K562 (cell line): Measurements from ENCODE around the gene EYA4. TPM values are rescaled to one million over a fixed set of nuclear protein-coding genes. Genes with fewer than 3 reads are reported as not detected.

Experiments used
- ATAC-seq: fragments of 200-7000 bp; cut with Tn5 transposase; 3 replicates; pipeline ENCODE4 v1.9.1; 2020; ENCODE audit warnings: moderate library complexity
- BruUV-seq: library from RNA; stranded (reverse); fragments of 400-500 nt; replicated peaks from 2 replicates; lab custom pipeline; 2021; lab: Mats Ljungman, UMichigan
- CTCF ChIA-PET: fragments of 300-600 bp; formaldehyde crosslinking; extraction: SDS; loops from one replicate; lab custom pipeline; 2021; ENCODE audit warnings: low intra/inter-chr PET ratio; lab: Yijun Ruan, JAX
- POLR2A ChIA-PET: fragments of 300-600, 350-650 bp; sonication (Branson Sonifier 250); formaldehyde crosslinking; extraction: SDS; loops from one replicate; lab custom pipeline; 2021; ENCODE audit warnings: antibody characterized with exemption, inconsistent platforms; lab: Yijun Ruan, JAX
- DNase-seq, 4 experiments: peaks; one replicate each; pipeline versions ENCODE4 v3.0.0 to v3.0.0-alpha.2; 2011 to 2018; ENCODE audit warnings: low spot score in 3 of 4, mixed read lengths in 3 of 4; ENCODE audit errors: extremely low read depth in 1 of 4
- FAIRE-seq: peaks from 2 replicates; lab custom pipeline; 2011; peaks lifted over from hg19 to GRCh38; lab: Jason Lieb, UNC
- H2AFZ ChIP-seq: 2 replicates; pipeline ENCODE4 v1.6.0; 2011; ENCODE audit warnings: low read depth, low read length, control low read depth, inconsistent platforms
- H3K27ac ChIP-seq: fragments of 200-600 bp; 3 replicates; pipeline ENCODE4 v1.8.0; 2011; ENCODE audit warnings: low read depth, mild to moderate bottlenecking, control low read depth, inconsistent platforms, low read length, moderate library complexity, mixed read lengths; ENCODE audit errors: extremely low read depth
- H3K27me3 ChIP-seq, 2 experiments: fragments of 300-600 bp in 1 of 2; 2 replicates in 1 of 2; 3 replicates in 1 of 2; pipeline versions ENCODE4 v1.6.0 to v1.8.0; 2011; ENCODE audit warnings: inconsistent platforms in 2 of 2, low read length in 2 of 2, mild to moderate bottlenecking in 1 of 2, mixed read lengths in 1 of 2, moderate library complexity in 1 of 2; ENCODE audit not compliant: control insufficient read depth in 2 of 2, insufficient read depth in 2 of 2
- H3K36me3 ChIP-seq: fragments of 300-600 bp; 3 replicates; pipeline ENCODE4 v1.8.0; 2011; ENCODE audit warnings: mild to moderate bottlenecking, low read length, inconsistent platforms; ENCODE audit not compliant: control insufficient read depth, insufficient read depth
- H3K4me1 ChIP-seq, 2 experiments: fragments of 200-600 bp in 1 of 2; replicated peaks in 1 of 2; 2 replicates in 1 of 2; 3 replicates in 1 of 2; pipeline versions ENCODE4 v1.5.1 to v1.8.0; 2011; ENCODE audit warnings: inconsistent platforms in 2 of 2, low read length in 2 of 2, mild to moderate bottlenecking in 1 of 2, mixed read lengths in 1 of 2, moderate library complexity in 1 of 2; ENCODE audit not compliant: control insufficient read depth in 2 of 2, insufficient read depth in 2 of 2
- H3K4me2 ChIP-seq: 2 replicates; pipeline ENCODE4 v1.6.1; 2011; ENCODE audit warnings: low read length, control low read depth, inconsistent platforms, mixed read lengths; ENCODE audit not compliant: insufficient read depth
- H3K4me3 ChIP-seq: fragments of 200-600 bp; sonication (generic), shearing (Covaris generic); 2 replicates; pipeline ENCODE4 v1.5.1; 2016; ENCODE audit warnings: control low read depth, inconsistent platforms
- H3K79me2 ChIP-seq: fragments of 200-600 bp; 3 replicates; pipeline ENCODE4 v1.8.0; 2011; ENCODE audit warnings: low read length, inconsistent platforms; ENCODE audit not compliant: control insufficient read depth, insufficient read depth
- H3K9ac ChIP-seq, 2 experiments: 2 replicates each; pipeline versions ENCODE4 v1.6.0 to v1.6.1; 2011; ENCODE audit warnings: low read depth in 2 of 2, low read length in 2 of 2, control low read depth in 1 of 2, inconsistent platforms in 1 of 2, mild to moderate bottlenecking in 1 of 2, mixed read lengths in 1 of 2; ENCODE audit not compliant: insufficient read depth in 1 of 2
- H3K9me1 ChIP-seq: one replicate; pipeline ENCODE4 v1.6.0; 2011; ENCODE audit warnings: inconsistent platforms, mild to moderate bottlenecking, low read length, moderate library complexity; ENCODE audit not compliant: control insufficient read depth, insufficient read depth
- H3K9me3 ChIP-seq: replicated peaks from 2 replicates; pipeline ENCODE4 v1.5.1; 2011; ENCODE audit warnings: low read depth, low read length, inconsistent platforms; ENCODE audit not compliant: control insufficient read depth, insufficient read depth
- H4K20me1 ChIP-seq: replicated peaks from 2 replicates; pipeline ENCODE4 v1.6.1; 2011; ENCODE audit warnings: low read length, inconsistent platforms, mixed read lengths; ENCODE audit not compliant: control insufficient read depth, insufficient read depth
- ETV1 ChIP-seq: fragments of 450-650 bp; conservative IDR thresholded peaks from 2 replicates; pipeline ENCODE4 v1.6.1; 2016; ENCODE audit warnings: missing genetic modification characterization, control low read depth, low read depth, missing compliant biosample characterization
- POLR3A ChIP-seq: IDR thresholded peaks from 2 replicates; pipeline ENCODE4 v1.6.1; 2011; ENCODE audit warnings: borderline replicate concordance, mild to moderate bottlenecking, moderate library complexity; ENCODE audit not compliant: insufficient read length, insufficient read depth; ENCODE audit errors: extremely low read depth
- SMC3 ChIP-seq: conservative IDR thresholded peaks from 2 replicates; pipeline ENCODE4 v1.6.1; 2011; ENCODE audit warnings: low read depth, low read length, improper control_type of control experiment; ENCODE audit not compliant: insufficient read depth
- SUPT5H ChIP-seq: fragments of 450-650 bp; IDR thresholded peaks from 2 replicates; pipeline ENCODE4 v1.6.1; 2016
- XRCC4 ChIP-seq: IDR thresholded peaks from one replicate; pipeline ENCODE4 v1.6.1; 2011; ENCODE audit not compliant: insufficient read depth, insufficient read length; ENCODE audit errors: extremely low read depth
- ZFX ChIP-seq: sonication (generic); formaldehyde crosslinking; IDR thresholded peaks from 2 replicates; pipeline ENCODE4 v1.8.0; 2022; ENCODE audit warnings: mild to moderate bottlenecking, missing genetic modification reagents, moderate library complexity
- ZNF384 ChIP-seq: IDR thresholded peaks from 2 replicates; pipeline ENCODE4 v1.6.1; 2012; ENCODE audit warnings: low read depth, low read length, improper control_type of control experiment
- ZNF41 ChIP-seq: fragments of 250-450 bp; sonication (Bioruptor Pico); conservative IDR thresholded peaks from 2 replicates; pipeline ENCODE4 v1.4.0; 2020; ENCODE audit warnings: mild to moderate bottlenecking
- WGBS: fragments of 100-300 bp; shearing (Covaris generic); methylation state at CpG from one replicate; pipeline ENCODE4 v1.1.6; 2016; ENCODE audit warnings: low coverage, mixed read lengths; ENCODE audit not compliant: insufficient coverage; ENCODE audit errors: missing lambda C conversion rate; 5-methylcytosine and 5-hydroxymethylcytosine counted together
- in situ Hi-C: fragments of 300-500 bp; cut with MboI; formaldehyde crosslinking; loops from 4 replicates; pipeline ENCODE4 v1.15.0; 2018; ENCODE audit warnings: inconsistent platforms, mixed read lengths
- intact Hi-C: fragments of 100-400 bp; cut with micrococcal nuclease; formaldehyde crosslinking; loops from 2 replicates; pipeline ENCODE4 v1.14.2; 2022
- polyA plus RNA-seq, 8 experiments: library from polyadenylated mRNA; depleted of rRNA in 4 of 8; stranded (reverse) in 5 of 8; unstranded in 3 of 8; fragments of >200 nt; fragmentation: Nextera tagmentation in 2 of 8; fragmentation: Illumina TruSeq in 1 of 8; extraction: Ambion mirVana in 2 of 8; extraction: Trizol in 1 of 8; gene quantifications; 2 replicates each; pipeline versions ENCODE4 v1.2.1 to v1.2.3, GENCODE V29; 2011 to 2014; ENCODE audit warnings: inconsistent platforms in 1 of 8, missing spikeins in 1 of 8
- total RNA-seq, 7 experiments: library from RNA; depleted of rRNA in 6 of 7; stranded (reverse); fragments of >200 nt in 6 of 7; fragmentation: Illumina TruSeq in 2 of 7; extraction: Trizol in 2 of 7; gene quantifications; 2 replicates each; pipeline versions ENCODE4 v1.2.1 to v1.2.3, GENCODE V29; 2011 to 2021; ENCODE audit warnings: low replicate concordance in 1 of 7
- TF ChIP-seq, protein P1 (sequence below): fragments of 450-650 bp; conservative IDR thresholded peaks from 2 replicates; pipeline ENCODE4 v1.6.1; 2016; ENCODE audit warnings: missing genetic modification characterization, low read depth, mild to moderate bottlenecking, control low read depth, missing compliant biosample characterization
- TF ChIP-seq, protein P2 (sequence below): fragments of 200-800 bp; sonication (Bioruptor generic); IDR thresholded peaks from 2 replicates; pipeline ENCODE4 v1.6.1; 2017; ENCODE audit warnings: missing genetic modification characterization, missing compliant biosample characterization

Gene EYA4
- total and polyA plus RNA-seq, 9 of the 15 experiments (the other 6 are each of a cell fraction or from before 2014, with no cell fraction given): 0.03 to 0.04 TPM; not detected in 7

GRCh38 chr6:133526436-133526835 is 285.3 kb downstream of the EYA4 start:
- Histone ChIP-seq H3K4me2 (no peak overlapping the region), H3K27me3 (no peaks in the 10 kb centered on the region), H2AFZ (no peak overlapping the region), H3K4me1 (no peaks in the 10 kb centered on the region), H3K36me3 (no peaks in the 10 kb centered on the region), H3K4me3 (no peak overlapping the region), H4K20me1 (no peaks in the 10 kb centered on the region), H3K9me1 (no peaks in the 10 kb centered on the region), H3K27ac (no peak overlapping the region), H3K9ac (no peak overlapping the region), H3K9me3 (no peaks in the 10 kb centered on the region), H3K79me2 (no peaks in the 10 kb centered on the region)
- intact Hi-C loops (no loop called here), in situ Hi-C loops (loop anchor here (25.0 kb wide), 1 partner anchor 989 kb away; the partner anchor contains the start of gene TAAR9)
- ATAC-seq: no peak
- no peak for DNase-seq
- CTCF ChIA-PET: no interaction called here
- TF ChIP-seq ETV1 (tag): no peak
- TF ChIP-seq ZFX: no peak
- TF ChIP-seq, protein P1, sequence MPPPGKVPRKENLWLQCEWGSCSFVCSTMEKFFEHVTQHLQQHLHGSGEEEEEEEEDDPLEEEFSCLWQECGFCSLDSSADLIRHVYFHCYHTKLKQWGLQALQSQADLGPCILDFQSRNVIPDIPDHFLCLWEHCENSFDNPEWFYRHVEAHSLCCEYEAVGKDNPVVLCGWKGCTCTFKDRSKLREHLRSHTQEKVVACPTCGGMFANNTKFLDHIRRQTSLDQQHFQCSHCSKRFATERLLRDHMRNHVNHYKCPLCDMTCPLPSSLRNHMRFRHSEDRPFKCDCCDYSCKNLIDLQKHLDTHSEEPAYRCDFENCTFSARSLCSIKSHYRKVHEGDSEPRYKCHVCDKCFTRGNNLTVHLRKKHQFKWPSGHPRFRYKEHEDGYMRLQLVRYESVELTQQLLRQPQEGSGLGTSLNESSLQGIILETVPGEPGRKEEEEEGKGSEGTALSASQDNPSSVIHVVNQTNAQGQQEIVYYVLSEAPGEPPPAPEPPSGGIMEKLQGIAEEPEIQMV: no peak
- POLR2A ChIA-PET: no interaction called here
- BruUV-seq: no TSS peak
- 0% methylated on average over 5 of the region's 5 CpGs for WGBS
- no peak for FAIRE-seq

GRCh38 chr6:133528566-133528965 is 287.4 kb downstream of the EYA4 start:
- no peaks in the 10 kb centered on the region for H3K36me3 ChIP-seq
- H3K4me3 ChIP-seq: no peak overlapping the region
- in situ Hi-C loops: loop anchor here (25.0 kb wide), 1 partner anchor 991 kb away; the partner anchor contains the start of gene TAAR9
- BruUV-seq: no TSS peak
- TF ChIP-seq XRCC4 (no peak), SUPT5H (no peak), POLR3A (no peak), ZNF384 (no peak), ZNF41 (CRISPR knock-in tag) (no peak), SMC3 (no peak)
- TF ChIP-seq, protein P2, sequence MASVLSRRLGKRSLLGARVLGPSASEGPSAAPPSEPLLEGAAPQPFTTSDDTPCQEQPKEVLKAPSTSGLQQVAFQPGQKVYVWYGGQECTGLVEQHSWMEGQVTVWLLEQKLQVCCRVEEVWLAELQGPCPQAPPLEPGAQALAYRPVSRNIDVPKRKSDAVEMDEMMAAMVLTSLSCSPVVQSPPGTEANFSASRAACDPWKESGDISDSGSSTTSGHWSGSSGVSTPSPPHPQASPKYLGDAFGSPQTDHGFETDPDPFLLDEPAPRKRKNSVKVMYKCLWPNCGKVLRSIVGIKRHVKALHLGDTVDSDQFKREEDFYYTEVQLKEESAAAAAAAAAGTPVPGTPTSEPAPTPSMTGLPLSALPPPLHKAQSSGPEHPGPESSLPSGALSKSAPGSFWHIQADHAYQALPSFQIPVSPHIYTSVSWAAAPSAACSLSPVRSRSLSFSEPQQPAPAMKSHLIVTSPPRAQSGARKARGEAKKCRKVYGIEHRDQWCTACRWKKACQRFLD: no peak
- CTCF ChIA-PET: no interaction called here
- no peak for FAIRE-seq
- no peaks in the 10 kb centered on the region for H4K20me1 ChIP-seq
- POLR2A ChIA-PET: no interaction called here
- intact Hi-C loops: no loop called here
- no peak for DNase-seq
- H3K27ac ChIP-seq: no peak overlapping the region
- no peaks in the 10 kb centered on the region for H3K79me2 ChIP-seq
- no peaks in the 10 kb centered on the region for H3K9me3 ChIP-seq
- H3K9ac ChIP-seq: no peak overlapping the region
- 0% methylated on average over 2 of the region's 2 CpGs for WGBS
- no peaks in the 10 kb centered on the region for H3K4me1 ChIP-seq
- no peak overlapping the region for H2AFZ ChIP-seq
- H3K27me3 ChIP-seq: no peaks in the 10 kb centered on the region
- no peak overlapping the region for H3K4me2 ChIP-seq
- ATAC-seq: no peak
- no peaks in the 10 kb centered on the region for H3K9me1 ChIP-seq
